Body of pancreas (tissue), 4 donors: ENCODE data around the gene RAB22A.

Experiments
- POLR2A ChIP-seq, 3 donors: fragments of 450-650 bp; IDR thresholded peaks; one replicate each; pipeline ENCODE4 v1.6.1; 2016; ENCODE audit warnings: antibody characterized with exemption in 3 of 3, mild to moderate bottlenecking in 2 of 3
- TF ChIP-seq, protein P1 (sequence below), 7 experiments: fragments of 450-650 bp in 4 of 7; fragments of 200-600 bp in 3 of 7; sonication (generic) in 3 of 7; IDR thresholded peaks; one replicate each; pipeline ENCODE4 v1.5.1; 2016 to 2019; ENCODE audit warnings: antibody characterized with exemption in 7 of 7

DNA sequence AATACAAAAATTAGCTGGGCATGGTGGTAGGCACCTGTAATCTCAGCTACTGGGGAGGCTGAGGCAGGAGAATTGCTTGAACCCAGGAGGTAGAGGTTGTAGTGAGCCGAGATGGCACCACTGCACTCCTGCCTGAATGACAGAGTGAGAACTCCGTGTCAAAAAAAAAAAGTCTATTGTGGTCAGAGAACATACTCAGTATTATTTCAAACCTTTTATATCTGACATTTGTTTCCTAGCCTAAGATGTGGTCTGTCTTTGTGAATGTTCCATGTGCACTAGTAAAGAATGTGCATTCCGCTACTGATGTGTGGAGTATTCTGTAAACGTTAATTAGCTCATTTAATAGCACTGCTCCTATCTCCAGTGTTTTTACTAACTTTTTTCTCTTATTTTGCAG lies 11.7 kb downstream of the RAB22A start:
- TF ChIP-seq, protein P1, sequence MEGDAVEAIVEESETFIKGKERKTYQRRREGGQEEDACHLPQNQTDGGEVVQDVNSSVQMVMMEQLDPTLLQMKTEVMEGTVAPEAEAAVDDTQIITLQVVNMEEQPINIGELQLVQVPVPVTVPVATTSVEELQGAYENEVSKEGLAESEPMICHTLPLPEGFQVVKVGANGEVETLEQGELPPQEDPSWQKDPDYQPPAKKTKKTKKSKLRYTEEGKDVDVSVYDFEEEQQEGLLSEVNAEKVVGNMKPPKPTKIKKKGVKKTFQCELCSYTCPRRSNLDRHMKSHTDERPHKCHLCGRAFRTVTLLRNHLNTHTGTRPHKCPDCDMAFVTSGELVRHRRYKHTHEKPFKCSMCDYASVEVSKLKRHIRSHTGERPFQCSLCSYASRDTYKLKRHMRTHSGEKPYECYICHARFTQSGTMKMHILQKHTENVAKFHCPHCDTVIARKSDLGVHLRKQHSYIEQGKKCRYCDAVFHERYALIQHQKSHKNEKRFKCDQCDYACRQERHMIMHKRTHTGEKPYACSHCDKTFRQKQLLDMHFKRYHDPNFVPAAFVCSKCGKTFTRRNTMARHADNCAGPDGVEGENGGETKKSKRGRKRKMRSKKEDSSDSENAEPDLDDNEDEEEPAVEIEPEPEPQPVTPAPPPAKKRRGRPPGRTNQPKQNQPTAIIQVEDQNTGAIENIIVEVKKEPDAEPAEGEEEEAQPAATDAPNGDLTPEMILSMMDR (IDR thresholded peaks at IDR 0.05) = no peak
- no peak for TF ChIP-seq POLR2A (IDR thresholded peaks at IDR 0.05)
